GM19240 (cell line): ENCODE results near the gene SLC18A2.
"Not testable (repeated sequence)": the region's sequence is repeated elsewhere in the genome, so short reads cannot be mapped to it uniquely, and the experiment has no call there.

Source experiments
- DNase-seq: peaks from one replicate; pipeline ENCODE4 v3.0.0; 2011; ENCODE audit warnings: low spot score; ENCODE audit not compliant: insufficient read length

Gene SLC18A2

GRCh38 chr10:117262291-117262902 lies 21.5 kb downstream of the SLC18A2 start:
- no peak for DNase-seq

GRCh38 chr10:117262903-117263293 lies 22.0 kb downstream of the SLC18A2 start:
- no peak for DNase-seq

- no peak for DNase-seq
These were observed 23.9 kb downstream of the SLC18A2 start for GRCh38 chr10:117264782-117265181.

- no peak for DNase-seq
These were observed 25.5 kb downstream of the SLC18A2 start for GRCh38 chr10:117266400-117266799.

GRCh38 chr10:117266812-117267211 lies 25.9 kb downstream of the SLC18A2 start:
- DNase-seq: no peak

GRCh38 chr10:117268258-117268657 lies 27.3 kb downstream of the SLC18A2 start:
- DNase-seq: no peak

- DNase-seq: no peak
These were observed 28.0 kb downstream of the SLC18A2 start for GRCh38 chr10:117268907-117269306.

- no peak for DNase-seq
These were observed 30.5 kb downstream of the SLC18A2 start for GRCh38 chr10:117271427-117271826.

GRCh38 chr10:117272195-117273076 lies 31.5 kb downstream of the SLC18A2 start:
- DNase-seq: no peak

GRCh38 chr10:117273980-117274379 lies 33.1 kb downstream of the SLC18A2 start:
- DNase-seq: no peak

GRCh38 chr10:117274509-117274908 lies 33.6 kb downstream of the SLC18A2 start:
- DNase-seq: no peak

GRCh38 chr10:117275121-117275520 lies 34.2 kb downstream of the SLC18A2 start:
- DNase-seq: no peak

- no peak for DNase-seq
These were observed 36.8 kb downstream of the SLC18A2 start for GRCh38 chr10:117277675-117278074.

GRCh38 chr10:117284716-117285494 lies 44.0 kb downstream of the SLC18A2 start:
- no peak for DNase-seq

GRCh38 chr10:117290872-117291271 lies 50.0 kb downstream of the SLC18A2 start:
- DNase-seq: not testable (repeated sequence)

GRCh38 chr10:117294039-117294645 lies 53.2 kb downstream of the SLC18A2 start:
- DNase-seq: no peak

- no peak for DNase-seq
These were observed 53.8 kb downstream of the SLC18A2 start for GRCh38 chr10:117294735-117295134.

- no peak for DNase-seq
These were observed 57.3 kb downstream of the SLC18A2 start for GRCh38 chr10:117298219-117298618.

GRCh38 chr10:117299435-117299834 lies 58.5 kb downstream of the SLC18A2 start:
- DNase-seq: no peak

GRCh38 chr10:117300671-117301070 lies 59.8 kb downstream of the SLC18A2 start:
- no peak for DNase-seq

GRCh38 chr10:117303451-117303850 lies 62.5 kb downstream of the SLC18A2 start:
- DNase-seq: not testable (repeated sequence)

- no peak for DNase-seq
These were observed 65.8 kb downstream of the SLC18A2 start for GRCh38 chr10:117306674-117307073.
